ENCODE results near the gene DPPA2. TPM values are rescaled to one million over a fixed set of nuclear protein-coding genes. Genes with fewer than 3 reads are reported as not detected.

The DPPA2 gene
- total RNA-seq, 1 donor from 2014 or later = 1.8 TPM

DNA sequence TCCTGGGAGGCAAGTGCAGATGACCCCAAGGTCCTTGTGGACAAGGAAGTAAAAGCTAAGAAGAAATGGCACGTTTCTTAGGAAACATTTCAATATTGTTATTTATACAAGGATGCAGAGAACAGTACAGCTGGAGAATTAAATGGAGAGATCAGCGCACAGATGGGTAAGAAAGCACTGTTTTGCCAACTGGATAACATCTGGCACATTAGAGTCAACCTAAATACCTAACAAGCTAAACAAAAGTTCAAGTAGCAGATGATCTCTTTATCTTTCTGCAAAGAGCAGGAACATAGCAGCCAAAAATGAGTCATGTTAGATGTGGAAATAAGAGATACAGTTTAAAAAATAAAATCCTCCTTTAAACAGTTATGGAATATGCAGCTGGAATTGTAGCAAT is 36.7 kb upstream of the DPPA2 start:
- no peak overlapping the region for H2AFZ ChIP-seq (replicated peaks)
- no peak overlapping the region for H3K9ac ChIP-seq
- TF ChIP-seq EZH2phosphoT487 (IDR thresholded peaks at IDR 0.05) = no peak
- TF ChIP-seq, protein P1, sequence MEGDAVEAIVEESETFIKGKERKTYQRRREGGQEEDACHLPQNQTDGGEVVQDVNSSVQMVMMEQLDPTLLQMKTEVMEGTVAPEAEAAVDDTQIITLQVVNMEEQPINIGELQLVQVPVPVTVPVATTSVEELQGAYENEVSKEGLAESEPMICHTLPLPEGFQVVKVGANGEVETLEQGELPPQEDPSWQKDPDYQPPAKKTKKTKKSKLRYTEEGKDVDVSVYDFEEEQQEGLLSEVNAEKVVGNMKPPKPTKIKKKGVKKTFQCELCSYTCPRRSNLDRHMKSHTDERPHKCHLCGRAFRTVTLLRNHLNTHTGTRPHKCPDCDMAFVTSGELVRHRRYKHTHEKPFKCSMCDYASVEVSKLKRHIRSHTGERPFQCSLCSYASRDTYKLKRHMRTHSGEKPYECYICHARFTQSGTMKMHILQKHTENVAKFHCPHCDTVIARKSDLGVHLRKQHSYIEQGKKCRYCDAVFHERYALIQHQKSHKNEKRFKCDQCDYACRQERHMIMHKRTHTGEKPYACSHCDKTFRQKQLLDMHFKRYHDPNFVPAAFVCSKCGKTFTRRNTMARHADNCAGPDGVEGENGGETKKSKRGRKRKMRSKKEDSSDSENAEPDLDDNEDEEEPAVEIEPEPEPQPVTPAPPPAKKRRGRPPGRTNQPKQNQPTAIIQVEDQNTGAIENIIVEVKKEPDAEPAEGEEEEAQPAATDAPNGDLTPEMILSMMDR (IDR thresholded peaks at IDR 0.05) = no peak
- no peak for TF ChIP-seq EZH2 (IDR thresholded peaks at IDR 0.05)
- no peak for DNase-seq (ENCODE audit: low spot score)
- H3K4me1 ChIP-seq = peaks cover 28% of the 10 kb centered on the region
- H3K4me3 ChIP-seq = no peak overlapping the region
- no peak overlapping the region for H3K4me3 Mint-ChIP-seq
- H3K9me3 ChIP-seq (ENCODE audit: low read depth) = no peaks in the 10 kb centered on the region
- H3K4me2 ChIP-seq = no peak overlapping the region
- peaks cover 30% of the 10 kb centered on the region for H3F3A ChIP-seq (ENCODE audit: low read depth)
- H4K20me1 ChIP-seq (ENCODE audit: low read depth) = no peaks in the 10 kb centered on the region
- H3K27me3 ChIP-seq = no peaks in the 10 kb centered on the region
- peaks cover 41% of the 10 kb centered on the region for H3K4me1 Mint-ChIP-seq
- H3K9me3 Mint-ChIP-seq = peaks cover 4% of the 10 kb centered on the region
- no peaks in the 10 kb centered on the region for H3K36me3 ChIP-seq
- H3K27me3 Mint-ChIP-seq (ENCODE audit: insufficient read depth, low read depth) = peaks cover 8% of the 10 kb centered on the region
- H3K27ac ChIP-seq = no peak overlapping the region
- no peaks in the 10 kb centered on the region for H3K79me2 ChIP-seq (ENCODE audit: low read depth)
- H3K27ac Mint-ChIP-seq = no peak overlapping the region
- peaks cover 2% of the 10 kb centered on the region for H3K36me3 Mint-ChIP-seq

DNA sequence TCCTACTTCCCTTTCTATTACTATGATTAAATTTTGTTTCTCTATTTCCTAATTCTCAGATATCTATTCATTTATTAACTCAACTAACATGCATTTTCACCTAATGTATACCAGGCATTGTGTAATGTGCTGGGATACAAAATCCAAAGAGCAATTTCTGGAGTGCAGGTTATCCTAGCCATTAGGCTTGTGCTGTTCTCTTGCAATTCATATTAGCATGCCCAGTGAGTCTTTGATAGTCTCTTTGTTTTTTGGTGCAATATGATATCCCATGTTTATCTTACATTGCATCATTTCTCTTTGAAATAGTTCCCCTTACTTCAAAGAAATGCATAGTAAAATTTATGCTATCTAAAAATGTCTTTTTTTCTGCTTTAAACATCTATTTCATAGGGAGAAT is 34.9 kb upstream of the DPPA2 start:
- Histone ChIP-seq H3K36me3 (no peaks in the 10 kb centered on the region), H2AFZ (replicated peaks) (no peak overlapping the region), H4K20me1 (ENCODE audit: low read depth) (no peaks in the 10 kb centered on the region), H3K9me3 (ENCODE audit: low read depth) (no peaks in the 10 kb centered on the region), H3F3A (ENCODE audit: low read depth) (peaks cover 14% of the 10 kb centered on the region), H3K9ac (no peak overlapping the region), H3K4me2 (no peak overlapping the region), H3K27me3 (no peaks in the 10 kb centered on the region), H3K79me2 (ENCODE audit: low read depth) (no peaks in the 10 kb centered on the region), H3K4me3 (no peak overlapping the region), H3K27ac (no peak overlapping the region), H3K4me1 (peaks cover 16% of the 10 kb centered on the region)
- peaks cover 27% of the 10 kb centered on the region for H3K4me1 Mint-ChIP-seq
- H3K4me3 Mint-ChIP-seq = no peak overlapping the region
- TF ChIP-seq, protein P1 (IDR thresholded peaks at IDR 0.05) = no peak
- TF ChIP-seq EZH2phosphoT487 (IDR thresholded peaks at IDR 0.05) (no peak), EZH2 (IDR thresholded peaks at IDR 0.05) (no peak)
- DNase-seq (ENCODE audit: low spot score) = no peak
- peaks cover 4% of the 10 kb centered on the region for H3K9me3 Mint-ChIP-seq
- peaks cover 8% of the 10 kb centered on the region for H3K27me3 Mint-ChIP-seq (ENCODE audit: insufficient read depth, low read depth)
- no peak overlapping the region for H3K27ac Mint-ChIP-seq
- H3K36me3 Mint-ChIP-seq = peaks cover 2% of the 10 kb centered on the region

DNA sequence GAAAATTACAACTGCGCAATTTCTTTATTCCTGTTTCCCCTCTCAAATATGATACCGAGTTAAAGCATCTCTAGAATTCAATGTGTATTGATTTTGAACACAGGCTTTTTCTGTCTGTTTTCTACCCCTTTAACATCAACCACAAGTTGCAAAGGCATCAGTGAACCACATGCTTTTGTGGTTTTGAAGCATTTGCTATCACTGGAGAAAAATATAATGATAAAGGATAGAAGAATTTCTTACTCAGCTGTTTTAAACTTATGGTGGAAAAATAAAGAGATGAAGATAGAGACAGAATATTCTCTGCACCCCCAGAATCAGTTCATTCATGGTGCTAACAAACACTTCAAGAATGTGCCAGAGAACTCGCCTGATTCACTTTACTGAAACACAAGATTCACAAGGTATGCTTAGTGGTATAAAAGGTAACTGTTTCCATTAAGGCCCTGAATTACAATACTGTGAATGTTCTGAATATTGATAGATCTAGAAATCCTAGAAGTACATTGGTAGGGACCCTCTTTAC is 30.5 kb upstream of the DPPA2 start:
- Histone ChIP-seq H3K4me2 (no peak overlapping the region), H3F3A (ENCODE audit: low read depth) (no peaks in the 10 kb centered on the region), H2AFZ (replicated peaks) (no peak overlapping the region), H3K9me3 (ENCODE audit: low read depth) (no peaks in the 10 kb centered on the region), H3K4me1 (peaks cover 7% of the 10 kb centered on the region), H3K4me3 (no peak overlapping the region), H3K27ac (no peak overlapping the region), H3K36me3 (no peaks in the 10 kb centered on the region), H4K20me1 (ENCODE audit: low read depth) (no peaks in the 10 kb centered on the region), H3K79me2 (ENCODE audit: low read depth) (no peaks in the 10 kb centered on the region), H3K9ac (no peak overlapping the region), H3K27me3 (no peaks in the 10 kb centered on the region)
- no peak for TF ChIP-seq EZH2phosphoT487 (IDR thresholded peaks at IDR 0.05)
- TF ChIP-seq, protein P1 (IDR thresholded peaks at IDR 0.05) = no peak
- TF ChIP-seq EZH2 (IDR thresholded peaks at IDR 0.05) = no peak
- Mint-ChIP-seq H3K27me3 (ENCODE audit: insufficient read depth, low read depth) (peaks cover 10% of the 10 kb centered on the region), H3K9me3 (peaks cover 4% of the 10 kb centered on the region), H3K36me3 (peaks cover 5% of the 10 kb centered on the region), H3K4me3 (no peak overlapping the region), H3K4me1 (peaks cover 5% of the 10 kb centered on the region), H3K27ac (peak overlapping the region; percentile 8)
- DNase-seq (ENCODE audit: low spot score) = no peak
